GM21515 (cell line): Measurements from ENCODE around the gene CFHR1.
A peak's percentile ranks its signal among the peaks of the same experiment; 100 is the strongest.
"Not testable (repeated sequence)": the region's sequence is repeated elsewhere in the genome, so short reads cannot be mapped to it uniquely, and the experiment has no call there.

Experiments
- ATAC-seq: cut with Tn5 transposase; IDR thresholded peaks from one replicate; pipeline ENCODE4 v1.9.1; 2021; ENCODE audit not compliant: unreplicated experiment

The CFHR1 gene

GRCh38 chr1:196819531-196819930, at the start of gene CFHR1:
Gene CFHR1 (plus strand): TSS chr1:196819731. CDS start chr1:196819845, 114 bp downstream.
- not testable (repeated sequence) for ATAC-seq

GRCh38 chr1:196769823-196770222, 49.7 kb upstream of the CFHR1 start:
- ATAC-seq, result not testable (repeated sequence)

GRCh38 chr1:196773713-196774112, 45.8 kb upstream of the CFHR1 start:
- no peak for ATAC-seq

- ATAC-seq, result no peak
Observed at GRCh38 chr1:196774175-196774574, 45.4 kb upstream of the CFHR1 start.

GRCh38 chr1:196774603-196775002, 44.9 kb upstream of the CFHR1 start, which contains the start of gene CFHR3:
Gene CFHR3 (plus strand): TSS chr1:196774840. CDS start chr1:196774887, 47 bp downstream.
- peak; percentile 85 for ATAC-seq

GRCh38 chr1:196777603-196778002, 41.9 kb upstream of the CFHR1 start:
- no peak for ATAC-seq

- ATAC-seq, result no peak
Observed at GRCh38 chr1:196779093-196779492, 40.4 kb upstream of the CFHR1 start.

- ATAC-seq, result not testable (repeated sequence)
Observed at GRCh38 chr1:196791252-196791651, 28.3 kb upstream of the CFHR1 start.

GRCh38 chr1:196794103-196794502, 25.4 kb upstream of the CFHR1 start:
- ATAC-seq, result not testable (repeated sequence)

- no peak for ATAC-seq
Observed at GRCh38 chr1:196797891-196798290, 21.6 kb upstream of the CFHR1 start.

GRCh38 chr1:196801920-196802319, 17.6 kb upstream of the CFHR1 start:
- ATAC-seq, result not testable (repeated sequence)

- ATAC-seq, result no peak
Observed at GRCh38 chr1:196808529-196809235, 10.8 kb upstream of the CFHR1 start.

- ATAC-seq, result not testable (repeated sequence)
Observed at GRCh38 chr1:196817442-196817841, 2.1 kb upstream of the CFHR1 start.

GRCh38 chr1:196827860-196828259, 8.3 kb downstream of the CFHR1 start:
- not testable (repeated sequence) for ATAC-seq

- ATAC-seq, result not testable (repeated sequence)
Observed at GRCh38 chr1:196849613-196850492, 30.3 kb downstream of the CFHR1 start.

GRCh38 chr1:196856053-196856452, 36.5 kb downstream of the CFHR1 start:
- ATAC-seq, result no peak

GRCh38 chr1:196857188-196857587, 37.7 kb downstream of the CFHR1 start:
- ATAC-seq, result no peak

- ATAC-seq, result no peak
Observed at GRCh38 chr1:196858811-196859210, 39.3 kb downstream of the CFHR1 start.

GRCh38 chr1:196860323-196860884, 40.9 kb downstream of the CFHR1 start:
- no peak for ATAC-seq

GRCh38 chr1:196861429-196861828, 41.9 kb downstream of the CFHR1 start:
- no peak for ATAC-seq

- ATAC-seq, result no peak
Observed at GRCh38 chr1:196866974-196867373, 47.4 kb downstream of the CFHR1 start.

GRCh38 chr1:196873385-196873784, 53.9 kb downstream of the CFHR1 start:
- ATAC-seq, result no peak
